GM21528 (cell line): Measurements from ENCODE around the gene C7orf25.
"Not testable (repeated sequence)": the region's sequence is repeated elsewhere in the genome, so short reads cannot be mapped to it uniquely, and the experiment has no call there.

Experiments
- ATAC-seq: cut with Tn5 transposase; IDR thresholded peaks from one replicate; pipeline ENCODE4 v1.9.1; 2021; ENCODE audit warnings: mild to moderate bottlenecking, moderate library complexity; ENCODE audit not compliant: unreplicated experiment, low FRiP score

C7orf25 gene

GRCh38 chr7:42930889-42931288 is 19.0 kb upstream of the C7orf25 start:
- no peak for ATAC-seq

- no peak for ATAC-seq
Observed at GRCh38 chr7:42929449-42929848, 17.6 kb upstream of the C7orf25 start.

- ATAC-seq: no peak
Observed at GRCh38 chr7:42928754-42929153, 16.9 kb upstream of the C7orf25 start.

- no peak for ATAC-seq
Observed at GRCh38 chr7:42926204-42926603, 14.3 kb upstream of the C7orf25 start.

- ATAC-seq: no peak
Observed at GRCh38 chr7:42925630-42926029, 13.8 kb upstream of the C7orf25 start.

- no peak for ATAC-seq
Observed at GRCh38 chr7:42924223-42924838, 12.5 kb upstream of the C7orf25 start.

- no peak for ATAC-seq
Observed at GRCh38 chr7:42922017-42922753, 10.3 kb upstream of the C7orf25 start.

GRCh38 chr7:42915356-42915755 is 3.5 kb upstream of the C7orf25 start:
- no peak for ATAC-seq

GRCh38 chr7:42914421-42915045 is 2.7 kb upstream of the C7orf25 start:
- ATAC-seq: no peak

- ATAC-seq: no peak
Observed at GRCh38 chr7:42914009-42914408, 2.1 kb upstream of the C7orf25 start.

GRCh38 chr7:42913591-42913990 is 1.7 kb upstream of the C7orf25 start:
- no peak for ATAC-seq

- no peak for ATAC-seq
Observed at GRCh38 chr7:42910306-42910705, 1.6 kb downstream of the C7orf25 start.

GRCh38 chr7:42907316-42907715 is 4.6 kb downstream of the C7orf25 start:
- no peak for ATAC-seq

GRCh38 chr7:42906181-42906580 is 5.7 kb downstream of the C7orf25 start:
- no peak for ATAC-seq

GRCh38 chr7:42902331-42902730 is 9.5 kb downstream of the C7orf25 start:
- ATAC-seq: no peak

GRCh38 chr7:42900842-42901241 is 11.0 kb downstream of the C7orf25 start:
- ATAC-seq: no peak

GRCh38 chr7:42893346-42894240 is 18.3 kb downstream of the C7orf25 start:
- no peak for ATAC-seq

GRCh38 chr7:42886893-42887505 is 24.9 kb downstream of the C7orf25 start:
- no peak for ATAC-seq

GRCh38 chr7:42886129-42886528 is 25.7 kb downstream of the C7orf25 start:
- ATAC-seq: no peak

- not testable (repeated sequence) for ATAC-seq
Observed at GRCh38 chr7:42885183-42885582, 26.7 kb downstream of the C7orf25 start.
